Right atrium auricular region (tissue), 2 donors: ENCODE measurements around the gene CAPN7. TPM values are rescaled to one million over a fixed set of nuclear protein-coding genes. Genes with fewer than 3 reads are reported as not detected.
"Not testable (repeated sequence)": the region's sequence is repeated elsewhere in the genome, so short reads cannot be mapped to it uniquely, and the experiment has no call there.

ENCODE experiments used
- DNase-seq: peaks from one replicate; pipeline ENCODE4 v3.0.0-alpha.2; 2019; ENCODE audit warnings: low spot score
- H3K27ac ChIP-seq, 2 donors: fragments of 200-600 bp; sonication (generic); 1 replicate in 1 of 2; 2 replicates in 1 of 2; pipeline ENCODE4 v1.5.1; 2016 to 2019
- H3K27me3 ChIP-seq, 2 donors: fragments of 200-600 bp; sonication (generic); one replicate each; pipeline versions ENCODE4 v1.5.1 to v1.6.0; 2017 to 2019
- H3K36me3 ChIP-seq: fragments of 200-600 bp; sonication (generic); one replicate; pipeline ENCODE4 v1.5.1; 2016
- H3K4me1 ChIP-seq, 2 donors: fragments of 200-600 bp; sonication (generic); one replicate each; pipeline versions ENCODE4 v1.5.1 to v1.6.0; 2017 to 2019
- H3K4me3 ChIP-seq, 2 donors: fragments of 200-600 bp; sonication (generic); 1 replicate in 1 of 2; 2 replicates in 1 of 2; pipeline ENCODE4 v1.5.1; 2017 to 2019; ENCODE audit warnings: mild to moderate bottlenecking in 1 of 2, moderate library complexity in 1 of 2
- H3K9me3 ChIP-seq, 2 donors: fragments of 200-600 bp; sonication (generic); one replicate each; pipeline ENCODE4 v1.5.1; 2019
- CTCF ChIP-seq, 2 donors: fragments of 200-600 bp; sonication (generic); IDR thresholded peaks; one replicate each; pipeline ENCODE4 v1.5.1; 2019; ENCODE audit warnings: antibody characterized with exemption in 2 of 2
- total RNA-seq, 2 donors: library from RNA; depleted of rRNA; stranded (reverse); fragments of >200 nt; gene quantifications; one replicate each; pipeline ENCODE4 v1.1.0, GENCODE V29; 2016

CAPN7 gene
- total RNA-seq, 2 donors from 2014 or later, result 21.2 to 21.3 TPM

- H3K4me1 ChIP-seq, result no peaks in the 10 kb centered on the region
- H3K4me3 ChIP-seq, result no peak overlapping the region
- no peak for DNase-seq
- H3K27ac ChIP-seq, result no peak overlapping the region
- no peaks in the 10 kb centered on the region for H3K9me3 ChIP-seq
- TF ChIP-seq CTCF (IDR thresholded peaks at IDR 0.05), result no peak
- H3K27me3 ChIP-seq, result no peaks in the 10 kb centered on the region
- no peaks in the 10 kb centered on the region for H3K36me3 ChIP-seq
Observed at GRCh38 chr3:15185404-15185803, 20.6 kb upstream of the CAPN7 start.

DNA sequence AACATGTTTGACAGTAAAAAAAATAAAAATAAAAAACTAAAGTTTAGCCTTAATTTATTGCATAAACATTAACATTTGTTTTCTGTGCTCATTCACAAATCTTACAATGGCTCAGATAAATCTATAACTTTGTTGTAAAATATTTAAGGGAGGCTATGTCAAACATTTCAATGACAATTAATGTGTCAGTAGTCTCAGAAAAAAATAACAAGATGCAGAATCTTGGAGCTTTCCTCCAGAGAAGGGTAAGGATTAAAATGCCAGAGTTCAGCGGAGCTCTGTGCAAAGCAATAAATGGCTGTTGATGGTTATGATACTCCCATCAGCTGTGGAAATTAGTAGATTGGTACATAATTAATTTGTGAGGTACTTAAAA lies 20.0 kb upstream of the CAPN7 start:
- no peaks in the 10 kb centered on the region for H3K27me3 ChIP-seq
- TF ChIP-seq CTCF (IDR thresholded peaks at IDR 0.05), result no peak
- no peak overlapping the region for H3K4me3 ChIP-seq
- H3K36me3 ChIP-seq, result no peaks in the 10 kb centered on the region
- DNase-seq, result no peak
- H3K4me1 ChIP-seq, result no peaks in the 10 kb centered on the region
- no peak overlapping the region for H3K27ac ChIP-seq
- H3K9me3 ChIP-seq, result no peaks in the 10 kb centered on the region

DNA sequence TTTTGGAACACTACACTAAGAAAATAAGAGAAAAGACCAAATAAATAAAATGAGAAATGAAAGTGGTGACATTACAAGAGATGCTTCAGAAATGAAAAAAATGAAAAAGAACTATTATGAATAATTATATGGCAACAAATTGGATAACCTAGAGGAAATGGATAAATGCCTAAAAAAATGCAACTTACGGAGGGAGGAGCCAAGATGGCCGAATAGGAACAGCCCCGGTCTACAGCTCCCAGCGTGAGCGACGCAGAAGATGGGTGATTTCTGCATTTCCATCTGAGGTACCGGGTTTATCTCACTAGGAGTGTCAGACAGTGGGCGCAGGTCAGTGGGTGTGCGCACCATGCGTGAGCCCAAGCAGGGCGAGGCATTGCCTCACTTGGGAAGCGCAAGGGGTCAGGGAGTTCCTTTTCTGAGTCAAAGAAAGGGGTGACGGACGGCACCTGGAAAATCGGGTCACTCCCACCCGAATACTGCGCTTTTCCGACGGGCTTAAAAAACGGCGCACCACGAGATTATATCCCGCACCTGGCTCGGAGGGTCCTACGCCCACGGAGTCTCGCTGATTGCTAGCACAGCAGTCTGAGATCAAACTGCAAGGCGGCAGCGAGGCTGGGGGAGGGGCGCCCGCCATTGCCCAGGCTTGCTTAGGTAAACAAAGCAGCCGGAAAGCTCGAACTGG lies 19.4 kb upstream of the CAPN7 start:
- not testable (repeated sequence) for H3K9me3 ChIP-seq, H3K4me3 ChIP-seq, DNase-seq, H3K27me3 ChIP-seq, H3K4me1 ChIP-seq, H3K36me3 ChIP-seq, H3K27ac ChIP-seq

- DNase-seq, result no peak
- Histone ChIP-seq H3K9me3 (no peaks in the 10 kb centered on the region), H3K27ac (no peak overlapping the region), H3K36me3 (no peaks in the 10 kb centered on the region), H3K27me3 (no peaks in the 10 kb centered on the region), H3K4me3 (no peak overlapping the region), H3K4me1 (peaks cover 0 to 3% of the 10 kb centered on the region in 2 donors)
- TF ChIP-seq CTCF (IDR thresholded peaks at IDR 0.05), result no peak
Observed at GRCh38 chr3:15197340-15198029, 8.6 kb upstream of the CAPN7 start.

GRCh38 chr3:15198686-15199085 lies 7.4 kb upstream of the CAPN7 start:
- no peak for DNase-seq
- H3K27me3 ChIP-seq, result no peaks in the 10 kb centered on the region
- peaks cover 0 to 3% of the 10 kb centered on the region in 2 donors for H3K4me1 ChIP-seq
- H3K9me3 ChIP-seq, result no peaks in the 10 kb centered on the region
- no peak for TF ChIP-seq CTCF (IDR thresholded peaks at IDR 0.05)
- H3K4me3 ChIP-seq, result no peak overlapping the region
- no peaks in the 10 kb centered on the region for H3K36me3 ChIP-seq
- H3K27ac ChIP-seq, result no peak overlapping the region

DNA sequence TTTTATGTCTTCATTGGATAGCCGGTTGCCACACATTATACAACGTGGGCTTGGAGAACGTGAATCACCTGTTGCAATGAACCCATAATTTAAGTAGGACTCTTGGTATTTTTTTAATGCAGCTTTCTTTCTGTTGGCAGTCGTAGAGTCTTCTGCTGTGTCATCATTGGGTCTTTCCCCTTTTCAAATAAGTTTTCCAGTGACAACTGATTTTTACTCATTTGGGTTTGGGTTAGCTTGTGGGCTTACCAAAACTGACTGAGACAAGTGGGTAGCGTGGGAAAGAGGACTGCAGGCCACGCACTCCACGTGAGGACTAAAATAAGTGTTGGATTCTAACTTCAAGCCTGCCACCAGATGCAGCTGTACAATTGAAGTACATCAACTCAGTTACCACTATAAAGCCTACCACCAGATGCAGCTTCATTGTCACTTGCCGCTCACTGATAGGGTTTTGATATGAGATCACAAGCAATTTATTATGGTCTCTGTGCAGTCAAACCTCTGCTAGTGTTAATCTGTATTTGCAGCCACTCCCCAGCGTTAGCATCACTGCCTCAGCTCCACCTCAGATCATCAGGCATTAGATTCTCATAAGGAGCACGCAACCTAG lies 6.4 kb upstream of the CAPN7 start:
- Histone ChIP-seq H3K27me3 (no peaks in the 10 kb centered on the region), H3K9me3 (no peaks in the 10 kb centered on the region), H3K4me1 (peaks cover 0 to 3% of the 10 kb centered on the region in 2 donors), H3K4me3 (no peak overlapping the region), H3K36me3 (no peaks in the 10 kb centered on the region), H3K27ac (no peak overlapping the region)
- TF ChIP-seq CTCF (IDR thresholded peaks at IDR 0.05), result no peak
- no peak for DNase-seq
